Activated CD8-positive, alpha-beta memory T cell treated with anti-CD3 and anti-CD28 coated beads, Interleukin-2, amount 50 U/mL, for 4 hours (primary cell): Measurements from ENCODE around the gene KATNIP.
A peak's percentile ranks its signal among the peaks of the same experiment; 100 is the strongest.

ENCODE experiments used
- DNase-seq: peaks from one replicate; pipeline ENCODE4 v3.0.0-alpha.2; 2020

Gene KATNIP

GRCh38 chr16:27549746-27550581 is at the start of gene KATNIP, which contains the start of gene GTF3C1:
Gene KATNIP, plus strand, starts transcription at chr16:27550144. Its CDS starts 27 bp downstream, at chr16:27550171.
Gene GTF3C1, minus strand, starts transcription at chr16:27549913. Its CDS starts 23 bp downstream, at chr16:27549890.
- peak; percentile 100 for DNase-seq

- DNase-seq, result no peak
Observed at GRCh38 chr16:27500801-27501200, 49.1 kb upstream of the KATNIP start.

- no peak for DNase-seq
Observed at GRCh38 chr16:27503662-27504061, 46.3 kb upstream of the KATNIP start.

- no peak for DNase-seq
Observed at GRCh38 chr16:27505297-27506236, 44.4 kb upstream of the KATNIP start.

GRCh38 chr16:27506771-27507170 is 43.2 kb upstream of the KATNIP start:
- no peak for DNase-seq

- DNase-seq, result no peak
Observed at GRCh38 chr16:27508476-27508875, 41.5 kb upstream of the KATNIP start.

GRCh38 chr16:27511657-27512448 is 38.1 kb upstream of the KATNIP start:
- DNase-seq, result no peak

- no peak for DNase-seq
Observed at GRCh38 chr16:27514806-27515205, 35.1 kb upstream of the KATNIP start.

- peak; percentile 24 for DNase-seq
Observed at GRCh38 chr16:27515874-27516353, 34.0 kb upstream of the KATNIP start.

GRCh38 chr16:27516365-27516764 is 33.6 kb upstream of the KATNIP start:
- no peak for DNase-seq

GRCh38 chr16:27517664-27518063 is 32.3 kb upstream of the KATNIP start:
- DNase-seq, result no peak

- DNase-seq, result no peak
Observed at GRCh38 chr16:27518226-27518625, 31.7 kb upstream of the KATNIP start.

GRCh38 chr16:27520982-27521673 is 28.8 kb upstream of the KATNIP start:
- no peak for DNase-seq

GRCh38 chr16:27522173-27522707 is 27.7 kb upstream of the KATNIP start:
- DNase-seq, result no peak

GRCh38 chr16:27526180-27526579 is 23.8 kb upstream of the KATNIP start:
- DNase-seq, result no peak

GRCh38 chr16:27528294-27528693 is 21.6 kb upstream of the KATNIP start:
- no peak for DNase-seq

GRCh38 chr16:27529962-27530361 is 20.0 kb upstream of the KATNIP start:
- no peak for DNase-seq

- DNase-seq, result no peak
Observed at GRCh38 chr16:27531186-27531585, 18.8 kb upstream of the KATNIP start.

- DNase-seq, result no peak
Observed at GRCh38 chr16:27531826-27532800, 17.8 kb upstream of the KATNIP start.

- no peak for DNase-seq
Observed at GRCh38 chr16:27534256-27534655, 15.7 kb upstream of the KATNIP start.
